TTC549 (cell line): ENCODE data around the gene NDUFA11.

Source experiments
- FAIRE-seq: peaks from 2 replicates; lab custom pipeline; 2012; peaks lifted over from hg19 to GRCh38; lab: Jason Lieb, UNC

NDUFA11 gene

DNA sequence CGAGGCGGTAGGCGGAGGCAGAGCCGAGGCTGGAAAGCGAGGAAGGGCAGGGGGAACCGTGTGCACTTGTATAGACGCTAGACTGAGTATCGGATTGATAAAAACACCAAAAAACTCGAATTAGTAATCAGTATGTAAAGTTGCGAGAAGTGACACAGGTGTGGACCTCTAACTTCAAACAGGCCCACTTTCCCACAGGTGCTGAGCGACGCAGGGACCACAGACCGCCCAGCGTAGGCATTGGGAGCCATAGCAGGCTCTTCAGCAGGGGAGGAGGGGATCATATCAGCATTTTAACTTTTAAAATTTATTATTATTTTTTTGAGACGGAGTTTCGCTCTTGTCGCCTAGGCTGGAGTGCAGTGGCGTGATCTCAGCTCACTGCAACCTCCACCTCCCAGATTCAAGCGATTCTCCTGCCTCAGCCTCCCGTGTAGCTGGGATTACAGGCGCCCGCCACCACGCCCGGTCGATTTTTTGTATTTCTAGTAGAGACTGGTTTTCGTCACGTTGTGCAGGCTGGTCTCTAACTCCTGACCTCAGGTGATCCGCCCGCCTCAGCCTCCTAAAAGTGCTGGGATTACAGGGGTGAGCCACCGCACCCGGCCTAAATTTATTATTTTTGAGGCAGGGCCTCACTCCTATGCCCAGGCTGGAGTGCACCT is 1.7 kb upstream of the NDUFA11 start:
- FAIRE-seq = no peak

- FAIRE-seq = peak; percentile 98
Measured at GRCh38 chr19:5904352-5905113, 943 bp upstream of the NDUFA11 start, which contains the start of gene VMAC. Gene VMAC, plus strand, starts transcription at chr19:5904872. Its CDS starts 19 bp downstream, at chr19:5904891.

- FAIRE-seq = no peak
Measured at GRCh38 chr19:5903056-5903623, 450 bp downstream of the NDUFA11 start.

- FAIRE-seq = no peak
Measured at GRCh38 chr19:5900976-5901375, 2.6 kb downstream of the NDUFA11 start.

DNA sequence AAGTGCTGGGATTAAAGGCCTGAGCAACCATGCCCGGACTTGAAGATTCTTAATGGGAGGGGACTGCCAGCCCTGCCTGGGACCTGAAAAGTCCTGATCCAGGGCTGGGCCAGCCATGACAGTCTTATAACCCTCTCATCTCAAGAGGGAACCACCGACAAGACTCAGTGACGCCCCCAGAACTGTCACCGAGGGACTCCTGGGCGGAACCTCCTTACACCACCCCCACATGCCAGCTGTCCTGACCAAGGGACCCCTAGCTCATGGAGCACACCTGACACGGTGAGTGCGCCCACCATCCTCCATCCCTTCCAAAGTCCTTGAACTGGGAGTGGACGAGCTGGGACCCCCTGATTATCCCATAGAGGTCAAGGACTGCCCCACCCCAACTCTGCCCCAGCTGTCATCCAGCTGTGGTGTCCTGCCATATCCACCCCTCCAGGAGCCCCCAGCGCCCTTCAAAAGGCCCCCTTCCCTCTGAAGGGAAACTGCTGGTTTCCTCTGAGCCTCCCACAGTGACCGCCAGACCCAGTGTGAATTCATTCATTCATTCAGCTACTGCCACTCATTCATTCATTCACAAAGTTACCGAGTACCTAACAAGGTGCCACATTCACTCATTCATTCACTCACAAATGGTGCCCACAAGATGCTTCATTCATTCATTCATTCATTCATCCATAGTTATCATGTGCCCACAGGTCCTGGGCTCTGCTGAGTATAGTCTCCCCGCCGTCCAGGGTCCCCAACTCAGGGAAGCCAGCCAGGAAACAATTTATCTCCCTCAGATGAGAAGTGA is 3.7 kb downstream of the NDUFA11 start:
- FAIRE-seq = no peak

- no peak for FAIRE-seq
Measured at GRCh38 chr19:5897189-5897969, 6.2 kb downstream of the NDUFA11 start.

- no peak for FAIRE-seq
Measured at GRCh38 chr19:5896365-5897076, 7.1 kb downstream of the NDUFA11 start.

DNA sequence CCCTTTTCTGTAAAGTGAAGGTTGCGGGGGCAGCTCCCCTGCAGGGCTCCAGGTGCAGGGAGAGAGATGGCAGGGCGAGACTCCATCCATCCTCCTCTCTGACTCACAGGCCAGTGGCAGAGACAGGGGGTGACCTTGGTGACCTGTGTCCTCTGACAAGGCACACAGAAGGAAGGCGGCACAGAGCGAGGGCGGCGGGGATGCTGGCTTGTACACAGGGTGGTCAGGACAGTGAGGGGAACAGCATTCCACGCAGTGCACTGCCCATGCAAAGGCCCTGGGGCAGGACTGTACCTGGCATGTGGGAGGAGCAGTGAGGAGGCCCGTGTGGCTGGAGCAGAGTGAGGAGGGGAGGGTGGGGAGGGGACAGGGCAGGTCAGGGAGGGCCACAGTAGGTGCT is 7.7 kb downstream of the NDUFA11 start:
- no peak for FAIRE-seq

DNA sequence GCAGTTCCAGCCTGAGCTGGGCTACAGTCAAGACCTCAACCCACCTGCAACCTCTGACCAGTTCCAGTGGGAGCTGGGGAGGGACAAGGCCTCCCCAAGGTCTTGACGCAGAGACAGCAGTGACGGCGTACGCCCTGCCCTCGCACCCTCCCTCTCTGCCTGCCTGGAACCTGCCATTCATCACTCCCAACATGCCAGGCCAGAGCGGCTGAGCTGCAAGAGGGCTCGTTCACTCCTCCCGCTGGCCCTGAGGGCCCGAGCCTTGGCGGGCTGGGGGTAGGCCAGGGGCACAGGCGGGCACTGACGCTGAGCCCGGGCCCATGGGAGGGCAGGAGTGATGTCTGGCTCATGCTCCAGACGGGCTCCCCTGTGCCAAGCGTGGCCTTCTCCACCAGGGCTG is 8.2 kb downstream of the NDUFA11 start:
- no peak for FAIRE-seq

GRCh38 chr19:5894704-5895349 is 8.8 kb downstream of the NDUFA11 start:
- no peak for FAIRE-seq

GRCh38 chr19:5893907-5894703 is 9.5 kb downstream of the NDUFA11 start:
- FAIRE-seq = no peak

DNA sequence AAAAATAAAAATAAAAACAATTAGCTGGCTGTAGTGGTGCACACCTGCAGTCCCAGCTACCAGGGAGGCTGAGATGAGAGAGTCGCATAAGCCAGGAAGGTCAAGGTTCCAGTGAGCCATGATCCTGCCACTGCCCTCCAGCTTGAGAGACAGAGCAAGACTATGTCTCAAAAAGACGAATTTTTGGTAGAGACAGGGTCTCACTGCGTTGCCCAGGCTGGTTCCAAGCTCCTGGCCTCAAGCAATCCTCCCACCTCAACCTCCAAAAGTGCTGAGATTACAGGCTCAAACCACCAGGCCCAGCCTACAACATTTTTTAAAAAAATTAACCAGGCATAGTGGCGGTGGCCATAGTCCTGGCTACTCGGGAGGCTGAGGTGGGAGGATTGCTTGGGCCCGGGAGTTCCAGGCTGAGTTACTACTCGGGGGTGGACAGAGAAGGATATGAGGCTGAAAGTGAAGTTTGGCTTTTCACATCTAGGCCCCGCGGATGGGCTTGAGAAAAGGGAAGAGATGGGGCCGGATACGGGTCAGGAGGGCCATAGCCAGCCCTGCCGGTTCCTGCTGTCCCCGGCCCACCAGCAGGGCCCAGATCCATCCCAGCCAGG is 10.2 kb downstream of the NDUFA11 start:
- FAIRE-seq = no peak

- no peak for FAIRE-seq
Measured at GRCh38 chr19:5892772-5893275, 10.8 kb downstream of the NDUFA11 start.

DNA sequence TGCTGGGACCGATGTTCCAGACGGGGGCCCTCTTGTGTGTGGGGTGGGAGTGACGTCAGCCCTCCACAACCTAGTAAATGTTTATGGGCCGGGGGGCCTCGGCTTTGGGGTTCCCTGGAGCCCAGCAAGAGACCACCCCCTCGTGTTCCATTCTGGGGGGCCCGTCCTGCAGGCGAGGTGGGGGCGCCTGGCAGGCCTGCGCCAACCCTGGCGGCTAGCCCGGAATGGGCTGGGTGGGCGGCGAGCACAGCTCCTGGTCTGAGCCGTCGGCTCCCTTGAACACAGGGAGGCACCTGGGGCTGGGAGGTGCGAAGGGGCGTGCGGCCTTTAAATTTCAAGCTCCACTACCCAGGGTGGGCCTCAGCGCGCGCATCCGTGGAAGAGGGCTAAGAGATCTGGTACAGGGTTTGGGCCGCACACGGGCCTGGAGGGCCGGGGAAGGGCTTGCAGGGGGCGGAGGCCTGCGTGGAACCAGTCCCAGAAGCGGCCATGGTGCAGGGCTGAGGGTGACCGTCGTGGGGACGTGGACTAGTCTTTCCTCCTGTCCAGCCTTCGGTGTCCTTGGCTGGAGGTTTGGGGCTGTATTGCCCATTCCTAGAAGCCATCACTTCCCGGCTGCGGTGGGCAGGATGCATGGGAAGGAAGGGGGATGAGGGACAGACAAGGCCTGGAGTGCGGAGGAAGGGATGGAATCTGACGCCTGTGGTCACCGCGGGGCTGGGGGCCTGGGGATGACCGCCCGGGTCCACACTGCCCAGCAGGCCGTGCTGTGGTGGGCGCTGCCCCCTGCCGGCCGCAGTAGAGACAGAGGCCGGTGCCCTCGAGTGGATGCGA is 11.4 kb downstream of the NDUFA11 start:
- FAIRE-seq = no peak

DNA sequence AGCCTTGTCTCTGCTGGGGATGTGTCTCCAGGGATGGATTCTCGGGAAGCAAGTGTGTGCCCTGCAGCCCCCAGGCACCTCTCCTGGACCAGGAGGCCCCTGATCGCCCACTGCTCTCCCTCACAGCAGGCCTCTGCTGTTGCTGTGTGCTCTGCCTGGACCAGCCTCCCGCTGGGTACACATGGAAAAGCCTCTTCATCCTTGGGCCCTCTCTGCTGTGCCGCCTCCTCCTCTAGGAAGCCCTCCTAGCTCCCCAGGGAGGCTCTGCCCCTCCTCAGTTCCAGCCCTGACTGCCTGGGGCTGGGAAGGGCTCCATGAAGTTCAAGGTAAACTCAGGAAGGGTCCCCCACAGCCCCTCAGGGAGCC is 12.0 kb downstream of the NDUFA11 start:
- FAIRE-seq = no peak

- FAIRE-seq = no peak
Measured at GRCh38 chr19:5890099-5890498, 13.5 kb downstream of the NDUFA11 start.

- no peak for FAIRE-seq
Measured at GRCh38 chr19:5889288-5889971, 14.2 kb downstream of the NDUFA11 start.
